Ovary (tissue), 3 donors: ENCODE data around the gene SRRM1.

ENCODE experiments used
- CTCF ChIP-seq, 3 donors: fragments of 450-650 bp in 2 of 3; fragments of 200-600 bp in 1 of 3; IDR thresholded peaks; one replicate each; pipeline versions ENCODE4 v1.5.1 to v1.8.0; 2016 to 2022; ENCODE audit warnings: antibody characterized with exemption in 3 of 3, mild to moderate bottlenecking in 1 of 3
- EP300 ChIP-seq: sonication (generic); formaldehyde crosslinking; IDR thresholded peaks from one replicate; pipeline ENCODE4 v1.6.1; 2017; ENCODE audit warnings: antibody characterized with exemption
- POLR2A ChIP-seq: fragments of 450-650 bp; IDR thresholded peaks from one replicate; pipeline ENCODE4 v1.6.1; 2017; ENCODE audit warnings: antibody characterized with exemption, mild to moderate bottlenecking, moderate library complexity
- donor health status: DM: no; HTN: no; CAD: no.

DNA sequence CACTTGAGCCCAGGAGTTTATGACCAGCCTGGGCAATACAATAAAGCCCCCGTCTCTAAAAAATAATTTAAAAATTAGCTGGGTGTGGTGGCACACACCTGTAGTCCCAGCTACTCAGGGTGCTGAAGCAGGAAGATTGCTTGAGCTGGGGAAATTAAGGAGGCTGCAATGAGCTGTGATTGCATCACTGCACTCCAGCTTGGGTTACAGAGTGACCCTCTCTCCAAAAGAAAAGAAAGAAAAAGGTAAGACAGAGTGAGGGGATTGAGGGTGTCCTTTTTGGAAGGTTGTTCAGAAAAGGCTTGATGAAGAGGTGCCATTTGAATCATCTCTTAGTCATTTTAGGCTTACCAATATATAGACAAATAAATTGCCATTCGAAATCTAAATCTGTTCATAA, 4.0 kb upstream of the SRRM1 start:
- TF ChIP-seq CTCF (IDR thresholded peaks at IDR 0.05), result no peak
- TF ChIP-seq POLR2A, result no peak
- no peak for TF ChIP-seq EP300
